Measurements from ENCODE around the gene PSMC4. TPM values are rescaled to one million over a fixed set of nuclear protein-coding genes. Genes with fewer than 3 reads are reported as not detected.

Gene PSMC4
- total RNA-seq, 1 experiment from 2014 or later = 105 TPM

DNA sequence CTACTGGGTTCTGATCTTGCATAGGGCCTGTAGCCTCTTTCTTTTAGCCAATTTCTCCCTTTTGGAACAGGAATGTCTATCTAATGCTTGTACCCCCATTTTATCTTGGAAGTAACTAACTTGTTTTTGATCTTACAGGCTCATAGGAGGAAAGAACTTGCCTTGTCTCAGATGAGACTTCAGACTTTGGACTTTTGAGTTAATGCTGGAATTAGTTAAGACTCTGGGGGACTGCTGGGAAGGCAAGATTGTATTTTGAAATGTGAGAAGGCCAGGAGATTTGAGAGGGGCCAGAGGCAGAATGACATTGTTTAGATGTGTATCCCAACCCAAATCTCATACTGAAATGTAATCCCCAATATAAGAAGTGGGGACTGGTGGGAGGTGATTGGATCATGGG, 23.4 kb downstream of the PSMC4 start:
- TF ChIP-seq CTCF (IDR thresholded peaks at IDR 0.05; ENCODE audit: unreplicated experiment) = no peak
- no peak overlapping the region for H3K4me3 Mint-ChIP-seq (ENCODE audit: unreplicated experiment)
- BruUV-seq (replicated peaks) = no TSS peak
- no peak for DNase-seq (ENCODE audit: unreplicated experiment)
- H3K36me3 Mint-ChIP-seq (ENCODE audit: insufficient read depth, unreplicated experiment) = peaks cover 6% of the 10 kb centered on the region
- H3K27me3 Mint-ChIP-seq (ENCODE audit: insufficient read depth, unreplicated experiment) = no peaks in the 10 kb centered on the region
- ChIA-PET POLR2A (interaction anchor here (4.3 kb wide), 1 partner anchor 24 kb away, joined by 38 read pairs; the partner anchor contains the start of gene PSMC4), CTCF (no interaction called here)
- H3K4me1 Mint-ChIP-seq (ENCODE audit: insufficient read depth, unreplicated experiment) = peaks cover 22% of the 10 kb centered on the region
- no peak overlapping the region for H3K27ac Mint-ChIP-seq (ENCODE audit: low read depth, unreplicated experiment)
- peaks cover 11% of the 10 kb centered on the region for H3K9me3 Mint-ChIP-seq (ENCODE audit: unreplicated experiment)
- intact Hi-C loops (cut with micrococcal nuclease) = no loop called here

DNA sequence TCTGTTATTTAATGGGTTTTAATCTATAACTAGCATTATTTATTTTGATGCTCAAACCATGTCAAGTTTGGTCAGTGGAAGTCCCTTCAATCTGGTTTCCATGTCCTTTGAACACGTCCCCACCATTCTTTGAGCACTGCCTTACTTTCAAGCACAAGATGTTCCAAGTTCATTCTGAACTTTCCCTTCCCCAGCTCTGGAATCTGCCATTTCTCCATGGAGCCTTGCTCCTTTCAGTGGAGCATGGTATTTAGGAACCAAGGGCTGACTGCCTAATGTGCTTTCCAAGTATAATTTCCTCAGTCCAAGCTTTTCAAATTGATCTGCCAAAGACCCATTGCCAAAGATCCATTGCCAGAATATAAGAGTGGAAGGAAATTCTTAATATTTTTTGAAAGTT, 24.8 kb downstream of the PSMC4 start:
- no TSS peak for BruUV-seq (replicated peaks)
- peaks cover 6% of the 10 kb centered on the region for H3K36me3 Mint-ChIP-seq (ENCODE audit: insufficient read depth, unreplicated experiment)
- CTCF ChIA-PET = interaction anchor here (0.7 kb wide), 1 partner anchor 124 kb away, joined by 3 read pairs; no protein-coding TSS in a partner anchor
- no peak for TF ChIP-seq CTCF (IDR thresholded peaks at IDR 0.05; ENCODE audit: unreplicated experiment)
- peaks cover 22% of the 10 kb centered on the region for H3K4me1 Mint-ChIP-seq (ENCODE audit: insufficient read depth, unreplicated experiment)
- peaks cover 11% of the 10 kb centered on the region for H3K9me3 Mint-ChIP-seq (ENCODE audit: unreplicated experiment)
- H3K27ac Mint-ChIP-seq (ENCODE audit: low read depth, unreplicated experiment) = peak overlapping the region; percentile 93
- no peak for DNase-seq (ENCODE audit: unreplicated experiment)
- POLR2A ChIA-PET = interaction anchor here (0.8 to 4.3 kb wide), 5 partner anchors 9 to 150 kb away, joined by 3 to 38 read pairs (median 16); partner anchors contain the start of genes FBL, PSMC4 and ZNF780A
- no peaks in the 10 kb centered on the region for H3K27me3 Mint-ChIP-seq (ENCODE audit: insufficient read depth, unreplicated experiment)
- intact Hi-C loops (cut with micrococcal nuclease) = loop anchor here (2.0 kb wide), 1 partner anchor 95 kb away; the partner anchor contains the start of gene ZNF780A
- H3K4me3 Mint-ChIP-seq (ENCODE audit: unreplicated experiment) = peak overlapping the region; percentile 91

- ChIA-PET CTCF (interaction anchor here (0.7 to 1.0 kb wide), 3 partner anchors 23 to 124 kb away, joined by 3 to 6 read pairs (median 3); partner anchors contain the start of gene PSMC4), POLR2A (interaction anchor here (0.6 to 4.3 kb wide), 16 partner anchors 10 to 1222 kb away, joined by 3 to 38 read pairs (median 4); partner anchors contain the start of genes FBL, PSMC4, SAMD4B and ZNF780A)
These were observed 25.3 kb downstream of the PSMC4 start for GRCh38 chr19:39996218-39996810.

More at GRCh38 chr19:39996218-39996810, 25.3 kb downstream of the PSMC4 start:
- Mint-ChIP-seq H3K9me3 (ENCODE audit: unreplicated experiment) (peaks cover 11% of the 10 kb centered on the region), H3K36me3 (ENCODE audit: insufficient read depth, unreplicated experiment) (peaks cover 6% of the 10 kb centered on the region), H3K4me3 (ENCODE audit: unreplicated experiment) (peak overlapping the region; percentile 91), H3K4me1 (ENCODE audit: insufficient read depth, unreplicated experiment) (peaks cover 22% of the 10 kb centered on the region), H3K27ac (ENCODE audit: low read depth, unreplicated experiment) (peak overlapping the region; percentile 93), H3K27me3 (ENCODE audit: insufficient read depth, unreplicated experiment) (no peaks in the 10 kb centered on the region)
- BruUV-seq (replicated peaks) = TSS peak; percentile 85
- DNase-seq (ENCODE audit: unreplicated experiment) = no peak
- TF ChIP-seq CTCF (IDR thresholded peaks at IDR 0.05; ENCODE audit: unreplicated experiment) = no peak
- intact Hi-C loops (cut with micrococcal nuclease) = loop anchor here (2.0 kb wide), 1 partner anchor 94 kb away; the partner anchor contains the start of gene ZNF780A
